Left cardiac atrium (tissue), 4 donors: Measurements from ENCODE around the gene GRK4. TPM values are rescaled to one million over a fixed set of nuclear protein-coding genes. Genes with fewer than 3 reads are reported as not detected.
A peak's percentile ranks its signal among the peaks of the same experiment; 100 is the strongest.
"Not testable (repeated sequence)": the region's sequence is repeated elsewhere in the genome, so short reads cannot be mapped to it uniquely, and the experiment has no call there.

ENCODE experiments used
- ATAC-seq, 2 donors: fragments of 200-7000 bp; cut with Tn5 transposase; one replicate each; pipeline ENCODE4 v1.9.1; 2020; ENCODE audit warnings: mild to moderate bottlenecking in 2 of 2, moderate library complexity in 2 of 2
- DNase-seq: peaks from one replicate; pipeline ENCODE4 v3.0.0-alpha.2; 2020
- intact Hi-C, 2 donors: fragments of 100-400 bp; cut with DNase I; formaldehyde crosslinking; loops; one replicate each; pipeline versions ENCODE4 v1.14.1 to v1.15.1; 2022 to 2023
- total RNA-seq, 2 donors: library from RNA; stranded (reverse); fragmentation: NEBNext Ultra II Directional; extraction: Animal tissue kit (Norgen Biotek cat#: 25700); gene quantifications; one replicate each; pipeline ENCODE4 v1.2.1, GENCODE V29; 2021
- donor health status: DM: no; HTN: yes; CAD: no.
- donor health status: DM: no; HTN: yes; CAD: no; lungs with severe emphysema.
- donor health status: DM: yes; HTN: yes; CAD: no.
- donor health status: Dilated cardiomyopathy.

The GRK4 gene
- total RNA-seq, 2 donors from 2014 or later, result 8.5 to 11.5 TPM

GRCh38 chr4:2950221-2950989 lies 13.0 kb upstream of the GRK4 start:
- no peak for DNase-seq
- intact Hi-C loops, result no loop called here
- no peak for ATAC-seq

GRCh38 chr4:2953496-2953895 lies 9.9 kb upstream of the GRK4 start:
- DNase-seq (no peak), ATAC-seq (no peak)
- intact Hi-C loops, result no loop called here

GRCh38 chr4:2954358-2955185 lies 8.8 kb upstream of the GRK4 start:
- DNase-seq (no peak), ATAC-seq (peak in 1 of 2 donors; percentile 23)
- intact Hi-C loops, result no loop called here

- intact Hi-C loops, DNase-seq, ATAC-seq: not testable (repeated sequence)
Measured at GRCh38 chr4:2955186-2956044, 8.0 kb upstream of the GRK4 start.

- intact Hi-C loops, result no loop called here
- ATAC-seq (no peak), DNase-seq (no peak)
Measured at GRCh38 chr4:2958446-2958845, 4.9 kb upstream of the GRK4 start.

GRCh38 chr4:2960450-2960849 lies 2.9 kb upstream of the GRK4 start:
- ATAC-seq, DNase-seq, intact Hi-C loops: not testable (repeated sequence)

GRCh38 chr4:2961421-2961810 lies 2.0 kb upstream of the GRK4 start:
- DNase-seq, result no peak
- intact Hi-C loops, result no loop called here

GRCh38 chr4:2961811-2962441 lies 1.4 kb upstream of the GRK4 start:
- intact Hi-C loops, result no loop called here
- no peak for DNase-seq
- no peak for ATAC-seq

More at GRCh38 chr4:2961421-2961810, 2.0 kb upstream of the GRK4 start:
- ATAC-seq, result no peak

- peak; percentile 20 to 43 for ATAC-seq
- intact Hi-C loops, result no loop called here
- DNase-seq, result peak; percentile 57
Measured at GRCh38 chr4:2962614-2963174, 677 bp upstream of the GRK4 start.

GRCh38 chr4:2963966-2964471 lies 648 bp downstream of the GRK4 start:
- intact Hi-C loops, result no loop called here
- ATAC-seq (peak; percentile 6 to 76), DNase-seq (no peak)

- DNase-seq (no peak), ATAC-seq (no peak)
- intact Hi-C loops, result no loop called here
Measured at GRCh38 chr4:2964706-2965258, 1.4 kb downstream of the GRK4 start.

GRCh38 chr4:2965262-2965661 lies 1.9 kb downstream of the GRK4 start:
- DNase-seq, result no peak
- intact Hi-C loops, result no loop called here
- ATAC-seq, result no peak

GRCh38 chr4:2968381-2968780 lies 5.0 kb downstream of the GRK4 start:
- DNase-seq, result no peak
- ATAC-seq, result no peak
- intact Hi-C loops, result no loop called here

GRCh38 chr4:2971275-2971674 lies 7.9 kb downstream of the GRK4 start:
- intact Hi-C loops, result no loop called here
- ATAC-seq (no peak), DNase-seq (no peak)

- intact Hi-C loops, result no loop called here
- ATAC-seq, result peak in 1 of 2 donors; percentile 57
- DNase-seq, result no peak
Measured at GRCh38 chr4:2977211-2978088, 14.1 kb downstream of the GRK4 start.

GRCh38 chr4:2981256-2981819 lies 18.0 kb downstream of the GRK4 start:
- ATAC-seq (no peak), DNase-seq (no peak)
- intact Hi-C loops, result no loop called here

- no peak for ATAC-seq
- intact Hi-C loops, result no loop called here
- DNase-seq, result no peak
Measured at GRCh38 chr4:2982012-2982411, 18.6 kb downstream of the GRK4 start.
